Superior temporal gyrus (tissue), 1 donor: Measurements from ENCODE around the gene VTI1A.

Source experiments
- DNase-seq: peaks from one replicate; pipeline ENCODE4 v3.0.0-alpha.2; 2016; ENCODE audit errors: extremely low spot score

Gene VTI1A

GRCh38 chr10:112678581-112678980 lies 231.6 kb downstream of the VTI1A start:
- peak; percentile 36 for DNase-seq

DNA sequence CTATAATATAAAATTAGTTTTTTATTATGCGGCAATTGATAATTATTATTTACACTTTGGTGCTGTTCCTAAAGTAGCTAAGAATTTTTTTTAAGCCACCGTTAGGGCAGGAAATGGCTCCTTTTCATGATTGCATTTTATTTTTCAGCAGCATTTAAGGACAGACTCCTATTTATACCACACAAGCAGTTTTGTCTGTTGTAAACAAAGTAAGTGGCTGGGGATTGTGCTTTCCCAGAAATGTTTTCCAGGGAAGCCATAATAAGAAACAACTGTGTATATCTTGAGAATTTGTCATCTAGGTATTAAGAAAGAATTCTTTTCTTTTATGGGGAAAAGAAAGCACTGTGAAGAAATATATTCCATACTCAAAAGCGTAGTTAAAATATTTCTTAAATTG lies 232.0 kb downstream of the VTI1A start:
- DNase-seq: no peak

DNA sequence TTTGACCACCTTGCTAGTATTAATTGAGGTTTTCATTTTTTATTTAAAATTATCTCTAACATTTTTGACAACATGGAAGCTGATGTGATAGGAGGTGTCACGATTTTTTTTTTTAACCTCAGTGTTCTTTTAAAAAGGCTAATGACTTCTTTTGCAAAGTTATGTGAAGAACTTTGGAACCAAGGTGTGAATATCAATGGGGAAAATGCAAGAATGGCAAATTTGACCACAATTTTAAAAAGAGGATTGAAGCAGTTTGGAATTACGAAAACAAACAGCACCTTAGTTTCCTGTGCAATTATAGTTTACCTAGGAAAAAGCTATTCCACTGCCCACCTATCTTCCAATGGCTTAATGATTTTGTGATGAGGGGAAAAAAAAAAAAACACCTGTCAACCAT lies 232.4 kb downstream of the VTI1A start:
- DNase-seq: no peak

DNA sequence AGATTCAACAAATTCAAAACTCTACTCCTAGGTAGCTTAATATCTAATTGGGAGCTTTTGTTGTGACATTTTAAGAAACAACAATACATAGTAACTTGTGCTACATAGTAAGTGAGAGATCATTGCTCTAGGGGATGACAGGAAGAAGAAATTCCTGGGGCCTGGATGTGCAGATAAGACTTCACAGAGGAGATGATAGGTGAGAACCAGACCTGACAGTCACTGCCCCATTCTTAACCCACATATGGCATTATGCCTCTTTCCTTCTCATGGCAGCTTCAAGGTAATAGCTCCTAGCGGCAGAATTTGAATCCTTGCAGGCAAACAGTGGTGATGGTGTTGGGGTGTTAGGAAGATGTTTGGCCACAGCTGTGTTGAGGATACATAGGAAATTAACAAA lies 233.6 kb downstream of the VTI1A start:
- DNase-seq: no peak

DNA sequence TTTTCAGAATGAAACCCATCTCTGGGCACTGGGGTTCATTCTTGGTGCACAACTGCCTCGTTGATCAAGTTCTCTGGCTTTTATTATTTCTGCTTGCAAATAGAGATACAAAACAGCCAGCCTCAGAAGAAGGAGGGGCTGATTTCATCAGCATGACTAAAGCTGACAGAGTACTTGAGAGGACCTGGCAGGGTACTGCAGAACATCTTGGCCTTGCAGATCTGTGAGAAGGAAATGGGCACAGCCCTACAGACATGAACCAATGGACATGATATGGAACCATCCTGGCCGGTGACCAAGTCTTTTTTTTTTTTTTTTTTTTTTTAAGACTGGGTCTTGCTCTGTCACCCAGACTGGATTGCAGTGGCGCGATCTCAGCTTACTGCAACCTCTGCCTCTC lies 240.6 kb downstream of the VTI1A start:
- no peak for DNase-seq

DNA sequence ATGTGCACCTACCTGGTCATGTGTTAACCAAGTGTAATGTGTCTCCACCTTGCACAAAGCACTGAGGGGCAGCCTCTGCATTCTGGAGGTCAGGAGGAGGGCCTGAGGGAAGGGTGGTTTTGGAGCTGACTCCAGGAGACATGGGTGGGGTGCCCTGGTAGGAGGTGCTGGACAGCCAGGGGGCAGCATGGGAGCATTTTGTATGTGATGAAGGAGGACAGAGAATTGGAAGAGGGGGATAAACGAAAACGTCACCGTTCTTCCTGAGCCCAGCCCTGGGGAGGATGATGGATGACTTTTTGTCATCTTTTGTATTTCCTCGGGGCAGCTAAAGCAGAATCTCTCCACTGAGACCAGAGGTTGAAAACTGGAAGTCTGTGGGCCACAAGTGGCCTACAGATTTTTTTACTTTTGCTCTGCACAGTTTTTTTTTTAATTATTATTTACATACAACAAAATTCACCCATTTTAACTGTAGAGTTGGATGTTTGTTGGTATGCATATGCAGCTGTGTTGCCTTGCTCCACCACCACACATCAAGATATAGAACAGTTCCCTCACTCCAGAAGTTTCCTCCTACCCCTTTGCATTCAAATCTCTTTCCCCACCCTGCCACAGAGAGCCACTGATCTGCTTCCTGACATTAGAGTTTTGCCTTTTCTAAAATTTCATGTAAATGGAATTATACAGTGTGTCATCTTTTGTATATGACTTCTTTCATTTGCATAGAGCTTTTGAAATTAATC lies 242.5 kb downstream of the VTI1A start:
- DNase-seq: no peak

GRCh38 chr10:112695539-112695938 lies 248.5 kb downstream of the VTI1A start:
- no peak for DNase-seq

GRCh38 chr10:112696592-112696991 lies 249.6 kb downstream of the VTI1A start:
- DNase-seq: no peak

- DNase-seq: no peak
Measured at GRCh38 chr10:112698133-112698817, 251.3 kb downstream of the VTI1A start.

- no peak for DNase-seq
Measured at GRCh38 chr10:112698818-112699164, 251.8 kb downstream of the VTI1A start.

GRCh38 chr10:112700215-112700671 lies 253.2 kb downstream of the VTI1A start:
- DNase-seq: no peak

DNA sequence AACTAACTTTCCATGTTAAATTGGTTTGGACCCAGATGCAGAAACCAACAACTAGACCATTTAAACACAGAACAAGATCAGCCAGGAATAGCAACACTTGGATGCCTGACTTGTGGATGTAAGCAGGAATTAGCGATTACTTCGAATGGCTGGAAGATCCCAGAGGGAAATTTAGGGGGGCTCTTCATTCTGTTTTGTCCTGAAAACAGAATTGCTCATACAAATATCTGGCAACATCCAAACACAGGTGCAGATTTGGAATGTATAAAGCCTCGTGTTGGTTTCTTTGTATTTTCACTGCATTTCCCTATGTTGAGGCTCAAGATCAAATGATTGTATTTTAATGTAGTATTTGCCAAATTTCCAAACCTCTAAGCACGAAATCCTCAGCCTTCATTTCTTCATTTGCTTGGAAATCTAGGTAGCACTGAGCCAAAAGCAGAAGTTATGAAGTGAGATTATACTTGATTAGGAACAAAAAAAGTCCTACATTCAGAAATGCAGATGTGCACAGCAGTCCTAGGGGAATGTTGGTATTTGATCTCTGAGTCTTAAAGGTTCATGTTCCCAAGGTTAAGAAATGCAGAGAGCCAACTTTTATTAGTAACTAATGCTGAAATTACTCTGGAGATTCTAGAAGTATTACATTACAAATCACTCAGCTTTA lies 254.3 kb downstream of the VTI1A start:
- no peak for DNase-seq

GRCh38 chr10:112701878-112702255 lies 254.9 kb downstream of the VTI1A start:
- DNase-seq: no peak

DNA sequence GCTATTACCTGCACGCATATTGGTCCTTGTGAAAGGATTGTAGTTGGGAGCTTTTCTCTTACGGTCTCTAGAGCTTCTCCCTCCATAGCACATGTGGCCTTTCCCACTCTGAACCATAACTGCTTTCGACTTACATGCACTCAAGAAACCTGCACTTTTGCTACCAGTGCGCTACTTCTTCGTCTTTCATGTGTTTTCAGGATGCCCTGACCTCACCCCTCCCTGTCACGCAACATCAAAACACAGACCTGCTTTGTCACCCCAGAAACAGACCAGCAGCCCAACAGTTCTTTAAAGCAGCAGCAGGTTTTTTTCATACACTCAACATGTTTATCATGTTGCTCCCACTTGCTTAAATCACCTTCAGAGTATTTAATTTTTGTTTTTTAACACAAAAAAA lies 259.6 kb downstream of the VTI1A start:
- no peak for DNase-seq

DNA sequence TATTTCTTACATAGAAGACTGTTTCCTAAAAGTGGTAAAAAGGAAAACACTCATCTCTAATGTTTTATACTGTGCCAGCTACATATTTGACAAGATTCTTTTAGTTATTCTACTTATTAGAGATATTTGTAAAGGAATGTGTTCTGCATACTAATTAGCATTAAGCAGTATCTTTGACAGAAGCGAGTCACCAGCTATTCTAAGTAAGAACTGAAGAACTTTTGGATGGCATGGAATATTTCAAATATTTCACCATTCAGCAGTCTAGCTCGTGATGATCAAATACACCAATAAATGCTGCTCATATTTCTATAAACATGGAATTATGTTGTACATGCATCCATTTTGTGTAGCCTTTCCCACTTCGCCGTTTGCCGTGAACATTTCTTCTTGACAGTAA lies 261.4 kb downstream of the VTI1A start:
- no peak for DNase-seq

GRCh38 chr10:112710528-112710927 lies 263.5 kb downstream of the VTI1A start:
- DNase-seq: no peak

DNA sequence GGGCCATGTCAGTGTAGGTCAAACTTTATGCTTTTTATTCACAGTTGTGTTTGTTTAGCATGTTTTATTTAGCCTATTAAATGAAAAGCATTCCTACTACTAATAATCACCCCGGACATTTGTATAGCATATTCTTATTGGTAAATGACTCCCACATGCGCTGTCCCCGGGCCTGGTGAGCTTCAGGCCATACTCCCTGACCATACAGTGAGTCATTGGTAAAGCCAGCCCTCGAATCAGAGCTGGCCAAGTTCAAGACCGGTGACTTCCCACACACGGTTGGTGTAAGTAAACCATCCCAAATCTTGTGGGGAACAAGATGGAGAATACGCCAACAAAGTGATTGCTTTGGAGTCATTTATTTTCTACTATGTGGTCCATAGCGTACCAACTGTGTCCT lies 264.4 kb downstream of the VTI1A start:
- no peak for DNase-seq

- no peak for DNase-seq
Measured at GRCh38 chr10:112712536-112712935, 265.5 kb downstream of the VTI1A start.

- DNase-seq: no peak
Measured at GRCh38 chr10:112713411-112713810, 266.4 kb downstream of the VTI1A start.

DNA sequence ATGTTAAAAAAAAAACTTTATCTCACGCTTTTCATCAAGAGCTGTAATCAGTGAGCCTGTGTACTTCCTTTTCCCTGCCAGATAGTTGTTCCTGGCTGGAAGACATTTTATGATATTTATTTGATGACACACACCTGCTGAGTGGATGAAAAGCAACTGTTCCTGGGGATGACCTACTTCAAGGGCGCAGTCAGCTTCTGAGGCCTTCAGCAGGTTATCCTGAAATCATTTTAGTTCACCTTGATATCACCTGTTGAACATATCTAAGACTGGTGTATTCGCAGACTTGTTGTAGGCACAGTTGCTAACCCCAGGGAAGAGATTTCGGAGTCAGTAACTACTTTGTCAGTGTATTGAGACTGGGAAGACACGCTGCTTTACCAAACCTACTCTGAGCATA lies 268.6 kb downstream of the VTI1A start:
- DNase-seq: no peak

DNA sequence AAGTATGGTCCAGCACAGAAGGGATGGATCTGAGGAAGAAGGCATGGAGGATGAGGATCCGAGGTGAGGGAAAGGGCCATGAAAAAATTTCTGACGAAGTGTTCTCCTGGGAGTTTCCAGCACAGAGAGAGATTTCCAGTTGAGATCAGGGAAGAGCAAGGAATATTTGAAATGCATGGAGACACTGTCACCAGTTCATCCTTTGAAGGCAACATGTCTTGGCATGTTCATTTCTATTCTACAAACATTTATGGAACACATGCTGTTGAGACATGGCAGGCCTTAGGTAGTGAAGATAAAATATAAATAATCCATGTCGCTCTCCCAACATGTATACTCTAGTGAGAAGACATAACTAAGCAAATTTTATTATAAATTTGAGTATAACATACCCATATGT lies 269.1 kb downstream of the VTI1A start:
- DNase-seq: no peak

DNA sequence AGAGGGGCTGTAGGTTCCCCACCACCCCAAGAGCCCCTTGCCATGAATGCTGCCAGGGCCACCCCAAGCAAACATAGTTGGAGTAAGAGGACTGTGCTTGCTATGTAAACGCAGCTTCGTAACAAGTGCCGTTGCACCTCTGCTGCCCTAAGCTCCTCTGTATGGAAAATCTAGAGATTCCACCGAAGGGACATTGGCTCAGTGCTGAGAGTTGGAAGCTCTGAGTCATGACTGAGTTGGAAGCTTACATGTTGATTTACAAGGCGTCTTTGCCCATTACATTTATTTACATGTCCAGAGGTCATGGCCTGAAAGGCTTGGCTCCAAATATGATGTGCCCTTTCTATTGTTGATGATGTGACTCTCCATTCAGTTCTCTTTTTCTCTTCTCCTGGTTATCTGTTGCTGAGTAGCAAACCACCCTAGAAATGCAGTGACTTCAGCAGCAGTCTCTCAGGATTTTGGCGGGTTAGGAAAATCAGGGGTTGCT lies 270.0 kb downstream of the VTI1A start:
- no peak for DNase-seq

- DNase-seq: no peak
Measured at GRCh38 chr10:112720178-112720577, 273.2 kb downstream of the VTI1A start.
